ACC112 (cell line): ENCODE measurements around the gene DSCAML1.

ENCODE experiments used
- H2AFZ ChIP-seq: fragments of 200-600 bp; sonication (generic); one replicate; pipeline ENCODE4 v1.6.0; 2017; ENCODE audit warnings: antibody characterized with exemption, low read length; ENCODE audit not compliant: unreplicated experiment
- H3K27ac ChIP-seq: fragments of 200-600 bp; sonication (generic); 2 replicates; pipeline ENCODE4 v1.5.1; 2014; ENCODE audit warnings: low read depth, mild to moderate bottlenecking, antibody characterized with exemption, low read length, moderate library complexity
- H3K27me3 ChIP-seq: fragments of 200-600 bp; sonication (generic); 2 replicates; pipeline ENCODE4 v1.6.1; 2014; ENCODE audit warnings: mild to moderate bottlenecking, antibody characterized with exemption, low read length, moderate library complexity, mixed read lengths; ENCODE audit not compliant: insufficient read depth
- H3K36me3 ChIP-seq: fragments of 200-600 bp; sonication (generic); 2 replicates; pipeline ENCODE4 v1.6.1; 2016; ENCODE audit warnings: mild to moderate bottlenecking, antibody characterized with exemption, low read length, moderate library complexity, mixed read lengths; ENCODE audit not compliant: insufficient read depth
- H3K4me1 ChIP-seq: fragments of 200-600 bp; sonication (generic); one replicate; pipeline ENCODE4 v1.6.1; 2016; ENCODE audit warnings: low read length, mixed read lengths; ENCODE audit not compliant: insufficient read depth, unreplicated experiment, control insufficient read depth
- H3K4me3 ChIP-seq: fragments of 200-600 bp; sonication (generic); 2 replicates; pipeline ENCODE4 v1.5.1; 2014; ENCODE audit warnings: mild to moderate bottlenecking, low read depth, low read length
- H3K79me2 ChIP-seq: fragments of 200-600 bp; sonication (generic); one replicate; pipeline ENCODE4 v1.6.0; 2016; ENCODE audit warnings: low read length; ENCODE audit not compliant: control insufficient read depth, unreplicated experiment, insufficient read depth

DSCAML1 gene

DNA sequence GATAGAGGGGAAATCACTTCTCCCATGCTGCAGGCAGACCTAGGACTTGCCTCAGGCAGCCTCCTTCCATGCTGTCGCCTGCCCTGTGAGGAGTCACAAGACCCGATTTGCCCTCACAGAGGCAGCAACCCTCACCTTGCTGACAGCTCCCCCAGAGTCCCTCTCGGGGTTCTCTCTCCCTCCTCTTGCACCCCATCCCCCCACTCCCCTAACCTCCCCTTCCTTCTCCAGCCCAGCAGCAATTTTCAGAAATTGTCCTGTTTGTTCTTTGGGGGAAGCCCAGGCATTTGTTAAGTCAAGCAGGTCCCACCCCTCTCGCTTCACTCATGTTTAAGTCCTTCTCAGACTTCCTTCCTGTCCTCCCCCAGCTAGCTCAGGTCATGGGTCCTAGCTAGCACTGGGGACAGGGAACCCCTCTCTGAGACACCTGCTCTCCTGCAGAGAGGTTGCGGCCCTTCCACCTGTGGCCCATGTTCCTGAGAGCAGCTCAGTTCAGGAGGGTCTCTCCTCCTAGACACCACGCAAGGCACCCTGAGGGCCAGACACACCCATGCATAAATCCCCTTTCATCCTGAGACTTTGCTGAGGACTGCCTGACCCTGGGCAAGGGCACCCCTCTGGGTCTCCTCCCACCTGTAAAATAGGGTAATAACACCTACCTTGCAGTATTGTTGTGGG is 33.8 kb upstream of the DSCAML1 start:
- no peaks in the 10 kb centered on the region for H3K79me2 ChIP-seq
- H3K4me1 ChIP-seq = peaks cover 9% of the 10 kb centered on the region

DNA sequence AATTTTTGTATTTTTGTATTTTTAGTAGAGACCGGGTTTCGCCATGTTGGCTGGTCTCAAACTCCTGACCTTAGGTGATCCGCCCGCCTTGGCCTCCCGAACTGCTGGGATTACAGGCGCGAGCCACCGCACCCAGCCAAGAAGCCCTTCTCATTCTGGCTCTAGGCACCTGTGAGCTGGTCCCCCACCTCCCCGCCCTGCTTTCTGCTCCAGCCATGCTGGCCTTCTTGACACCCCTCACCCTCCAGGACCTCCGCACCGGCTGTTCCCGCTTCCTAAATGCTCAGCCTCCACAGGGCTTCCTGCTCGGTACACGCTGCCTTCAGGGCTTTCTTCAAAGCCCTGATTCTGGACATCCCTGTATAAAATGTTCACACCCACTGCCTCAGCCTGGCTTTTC is 33.1 kb upstream of the DSCAML1 start:
- Histone ChIP-seq H3K4me1 (peaks cover 9% of the 10 kb centered on the region), H3K79me2 (no peaks in the 10 kb centered on the region), H3K27ac (no peak overlapping the region), H3K4me3 (no peak overlapping the region), H2AFZ (no peak overlapping the region), H3K36me3 (no peaks in the 10 kb centered on the region), H3K27me3 (peaks cover 42% of the 10 kb centered on the region)

More for the DNA sequence above, 33.8 kb upstream of the DSCAML1 start:
- Histone ChIP-seq H2AFZ (no peak overlapping the region), H3K27me3 (peaks cover 48% of the 10 kb centered on the region), H3K4me3 (no peak overlapping the region), H3K36me3 (no peaks in the 10 kb centered on the region), H3K27ac (no peak overlapping the region)

DNA sequence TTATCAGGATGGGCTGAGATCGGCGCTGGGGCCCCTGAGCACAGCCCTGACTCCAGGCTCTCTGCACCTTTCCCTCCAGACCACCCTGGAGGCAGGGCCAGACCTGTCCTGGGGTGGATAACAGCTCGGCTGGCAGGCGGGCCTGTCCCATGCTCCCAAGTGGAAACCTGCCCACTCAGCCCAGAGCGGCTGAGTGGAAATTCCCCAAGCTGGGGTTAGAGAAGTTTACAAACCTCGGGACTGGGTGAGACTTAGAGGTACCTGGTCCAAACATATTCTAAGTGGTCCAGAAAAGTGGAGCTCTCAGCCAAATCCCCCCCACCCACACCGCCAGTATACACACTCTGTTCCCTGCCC is 32.3 kb upstream of the DSCAML1 start:
- Histone ChIP-seq H3K79me2 (no peaks in the 10 kb centered on the region), H3K27me3 (peaks cover 35% of the 10 kb centered on the region), H3K4me3 (no peak overlapping the region), H2AFZ (no peak overlapping the region), H3K36me3 (no peaks in the 10 kb centered on the region), H3K4me1 (peaks cover 15% of the 10 kb centered on the region), H3K27ac (no peak overlapping the region)

DNA sequence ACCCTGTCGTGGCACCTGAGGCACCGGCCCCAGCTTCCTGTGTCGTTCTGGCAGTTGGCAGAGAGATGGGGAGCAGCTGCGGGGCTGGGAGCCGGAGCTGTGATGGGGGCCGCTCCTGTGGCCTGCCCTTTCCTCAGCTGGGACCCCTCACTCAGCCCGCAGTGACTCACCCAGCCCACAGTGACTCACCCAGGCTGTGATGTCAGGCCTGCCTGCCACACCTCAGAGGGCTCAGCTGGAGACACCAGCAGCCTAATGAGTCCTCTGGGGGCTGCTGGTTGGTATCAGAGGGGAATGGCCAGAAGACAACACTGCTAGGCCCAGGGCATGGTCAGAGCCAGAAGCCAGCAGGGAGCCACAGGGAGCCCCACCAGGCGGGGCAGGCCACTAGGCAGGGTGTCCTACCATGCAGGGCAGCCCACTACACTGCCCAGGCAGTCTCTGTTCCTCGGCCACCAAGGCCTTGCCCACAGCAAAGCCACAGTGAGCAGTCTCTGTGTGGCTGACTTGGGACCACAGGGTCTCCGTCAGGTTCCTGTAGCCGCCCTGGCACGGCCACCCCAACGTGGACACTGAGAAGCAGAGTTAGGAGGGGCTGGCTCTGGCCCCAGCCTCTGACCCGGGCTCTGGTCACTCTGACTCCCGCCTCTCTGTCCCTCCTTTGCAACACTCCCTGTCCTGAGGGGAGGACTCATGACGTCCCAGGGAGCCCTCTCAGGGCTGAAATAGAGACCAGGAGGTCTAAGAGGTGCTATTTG is 31.8 kb upstream of the DSCAML1 start:
- Histone ChIP-seq H3K79me2 (no peaks in the 10 kb centered on the region), H3K27ac (no peak overlapping the region)

DNA sequence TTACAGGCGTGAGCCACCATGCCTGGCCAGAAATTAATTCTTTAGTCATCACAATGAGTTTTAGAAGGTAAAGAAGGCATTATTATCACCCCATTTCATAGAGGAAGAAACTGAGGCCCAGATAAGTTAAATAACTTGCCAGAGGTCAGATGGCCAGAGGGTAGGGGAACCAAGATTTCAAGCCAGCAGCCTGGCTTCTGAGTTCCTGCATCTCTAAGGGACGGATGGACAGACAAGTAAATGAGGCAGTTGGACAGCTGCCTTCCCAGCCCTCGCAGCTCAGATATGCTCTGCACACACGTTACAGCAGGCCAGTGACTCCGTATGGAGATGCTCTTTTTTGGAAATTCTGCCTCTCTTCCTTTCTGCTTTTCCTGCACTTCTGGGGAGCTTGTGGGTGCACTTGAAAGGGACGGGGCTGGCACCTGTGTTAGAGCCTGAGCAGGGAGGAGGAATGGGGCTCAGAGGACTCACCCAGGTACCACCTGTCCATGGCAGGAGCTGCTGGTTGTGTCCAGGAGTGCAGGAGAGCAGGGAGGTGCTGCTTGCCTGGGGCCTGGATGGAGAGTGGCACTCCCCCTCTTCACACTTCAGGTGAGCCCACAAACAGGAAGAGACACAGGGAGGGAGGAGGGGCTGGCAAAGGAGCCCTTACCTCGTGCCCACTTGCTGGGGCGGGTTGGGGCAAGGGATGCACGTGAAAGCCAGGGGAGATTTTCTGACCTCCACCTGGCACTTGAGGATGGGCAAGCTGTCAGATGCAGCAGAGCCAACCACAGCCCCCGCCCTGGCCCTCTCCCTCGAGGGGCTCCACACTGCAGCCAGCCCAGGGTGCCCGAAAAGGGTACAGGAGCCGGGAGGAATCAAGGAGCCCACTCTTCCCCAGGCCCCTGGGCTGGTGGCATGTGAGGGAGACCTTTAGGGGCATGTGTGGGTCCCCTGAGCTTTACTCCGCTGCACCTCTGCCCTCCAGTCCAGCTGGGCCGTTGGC is 30.8 kb upstream of the DSCAML1 start:
- Histone ChIP-seq H3K79me2 (no peaks in the 10 kb centered on the region), H3K27me3 (peaks cover 20% of the 10 kb centered on the region), H2AFZ (no peak overlapping the region), H3K27ac (no peak overlapping the region), H3K4me3 (no peak overlapping the region), H3K36me3 (no peaks in the 10 kb centered on the region), H3K4me1 (peaks cover 23% of the 10 kb centered on the region)

More for the DNA sequence above, 31.8 kb upstream of the DSCAML1 start:
- no peak overlapping the region for H2AFZ ChIP-seq
- peaks cover 30% of the 10 kb centered on the region for H3K27me3 ChIP-seq
- peaks cover 21% of the 10 kb centered on the region for H3K4me1 ChIP-seq
- H3K4me3 ChIP-seq = no peak overlapping the region
- no peaks in the 10 kb centered on the region for H3K36me3 ChIP-seq

DNA sequence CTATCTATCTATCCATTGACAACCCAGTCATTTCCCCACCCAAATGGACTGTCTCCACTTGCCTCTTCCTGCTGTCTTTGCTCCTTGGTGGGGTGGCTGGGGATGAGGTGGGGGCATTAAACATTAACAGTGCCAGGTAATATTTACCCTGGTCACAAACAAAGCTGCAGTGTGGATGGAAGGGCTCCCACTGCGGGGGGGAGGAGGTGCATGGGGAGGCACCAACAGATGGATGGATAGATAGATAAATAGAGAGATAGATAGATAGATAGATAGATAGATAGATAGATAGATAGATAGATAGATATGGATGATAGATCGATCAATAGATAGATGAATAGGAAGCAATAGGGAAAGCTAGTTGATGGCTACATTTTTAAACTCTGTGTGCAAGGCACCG is 29.8 kb upstream of the DSCAML1 start:
- peaks cover 23% of the 10 kb centered on the region for H3K4me1 ChIP-seq
- no peaks in the 10 kb centered on the region for H3K79me2 ChIP-seq
- no peaks in the 10 kb centered on the region for H3K36me3 ChIP-seq
- H3K4me3 ChIP-seq = no peak overlapping the region
- no peak overlapping the region for H3K27ac ChIP-seq
- H3K27me3 ChIP-seq = peaks cover 10% of the 10 kb centered on the region
- no peak overlapping the region for H2AFZ ChIP-seq

DNA sequence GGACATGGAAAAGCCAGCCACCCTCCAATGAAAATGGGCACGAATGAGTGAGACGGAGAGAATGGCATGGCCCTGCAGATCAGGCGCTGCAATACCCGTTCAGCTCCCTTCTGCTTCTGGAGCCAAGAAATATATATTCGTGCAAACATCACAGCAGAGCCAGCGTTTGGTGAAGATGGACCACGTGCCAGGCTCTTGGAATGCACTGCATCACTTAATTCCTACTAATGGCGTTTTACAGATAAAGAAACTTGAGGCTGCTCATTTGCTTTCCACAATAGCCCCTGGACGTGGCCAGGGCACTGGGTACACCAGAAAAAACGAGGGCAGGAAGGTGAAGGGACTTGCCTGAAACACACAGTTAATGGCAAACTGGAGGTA is 29.2 kb upstream of the DSCAML1 start:
- Histone ChIP-seq H3K36me3 (no peaks in the 10 kb centered on the region), H3K27ac (no peak overlapping the region), H3K27me3 (peaks cover 5% of the 10 kb centered on the region), H3K4me3 (no peak overlapping the region), H3K79me2 (no peaks in the 10 kb centered on the region), H2AFZ (no peak overlapping the region), H3K4me1 (peaks cover 23% of the 10 kb centered on the region)

DNA sequence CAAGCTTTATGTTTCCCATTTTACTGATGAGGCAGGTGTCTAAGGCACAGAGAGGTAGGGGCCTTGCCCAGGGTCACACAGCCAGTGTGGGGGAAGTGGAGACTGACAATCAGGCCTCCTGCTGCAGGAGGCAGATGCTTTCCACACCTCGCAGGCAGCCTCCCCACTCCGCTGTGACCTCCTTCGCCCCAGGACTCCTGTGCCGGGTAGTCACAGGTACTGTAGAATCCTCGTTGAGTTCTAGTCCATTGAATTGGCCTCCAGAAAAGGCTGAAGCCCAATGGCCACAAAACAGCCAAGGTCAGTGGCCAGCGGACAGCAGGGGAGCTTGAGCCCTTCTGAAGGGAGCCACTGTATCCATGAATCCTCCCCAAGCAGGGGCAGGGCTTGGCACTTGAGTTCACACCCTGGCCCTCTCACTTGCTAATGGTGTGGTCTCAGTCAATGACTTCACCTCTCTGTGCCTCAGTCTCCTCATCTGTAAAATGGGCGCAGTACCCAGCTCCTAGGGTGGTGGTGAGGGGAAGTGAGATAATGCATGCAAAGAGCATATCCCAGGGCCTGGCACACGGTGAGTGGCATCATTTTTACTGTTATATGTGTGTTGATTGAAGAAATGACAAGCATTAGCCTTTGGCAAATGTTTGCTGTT is 28.6 kb upstream of the DSCAML1 start:
- Histone ChIP-seq H3K27ac (no peak overlapping the region), H3K27me3 (peaks cover 4% of the 10 kb centered on the region), H3K4me3 (no peak overlapping the region), H3K36me3 (no peaks in the 10 kb centered on the region), H2AFZ (no peak overlapping the region), H3K79me2 (no peaks in the 10 kb centered on the region), H3K4me1 (peaks cover 23% of the 10 kb centered on the region)

DNA sequence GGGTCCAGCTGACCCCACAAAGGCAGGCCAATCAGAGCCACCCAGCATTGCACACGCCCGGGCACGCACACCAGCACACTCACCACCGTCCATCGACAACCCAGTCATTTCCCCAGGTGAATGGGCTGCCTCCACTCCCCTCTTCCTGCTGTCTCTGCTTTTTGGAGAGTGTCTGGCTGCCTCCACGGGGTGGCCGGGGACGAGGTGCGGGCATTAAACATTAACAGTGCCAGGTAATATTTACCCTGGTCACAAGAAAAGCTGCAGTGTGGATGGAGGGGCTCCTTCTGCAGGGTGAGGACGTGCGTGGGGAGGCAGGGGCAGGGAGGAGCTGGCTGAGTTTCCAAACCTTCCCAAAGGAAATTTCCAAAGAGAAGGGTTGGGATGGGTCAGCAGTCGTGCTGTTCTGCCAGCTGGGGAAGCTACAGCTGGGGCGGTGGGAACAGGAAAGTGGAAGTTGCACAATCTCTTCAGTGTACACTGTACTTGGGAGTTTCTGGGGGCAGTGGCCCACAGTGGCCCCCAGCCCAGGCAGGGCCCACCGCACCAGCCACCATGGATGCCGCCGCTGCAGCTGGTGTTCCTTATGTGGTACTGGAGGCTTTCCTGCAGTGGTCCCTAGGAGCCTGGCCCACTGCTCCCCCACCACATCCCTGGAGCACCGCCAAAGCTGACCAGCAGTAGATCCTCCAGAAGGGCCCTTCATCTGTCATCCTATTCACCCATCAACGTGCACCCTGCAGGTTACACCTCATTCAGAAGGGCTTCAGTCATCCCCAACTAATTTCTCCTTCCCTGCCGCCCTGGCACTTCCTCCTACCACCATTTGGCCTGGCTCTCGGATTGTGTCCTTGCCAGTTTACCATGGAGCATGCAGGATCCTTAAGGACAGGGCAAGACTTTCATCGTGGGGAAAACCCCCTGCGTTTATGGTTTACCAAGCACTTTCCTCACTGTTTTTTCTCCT is 27.8 kb upstream of the DSCAML1 start, which contains the start of gene FXYD2:
Gene FXYD2, minus strand, starts transcription at position 174 of the 967 bp plus-strand sequence. Its CDS starts 66 bp downstream, at position 108.
- Histone ChIP-seq H3K4me3 (no peak within 1 kb of the TSS), H3K27me3 (no peaks in the 10 kb centered on the region), H3K79me2 (no peaks in the 10 kb centered on the region), H3K27ac (no peak within 1 kb of the TSS), H3K4me1 (peaks cover 23% of the 10 kb centered on the region), H3K36me3 (no peaks in the 10 kb centered on the region), H2AFZ (no peak within 1 kb of the TSS)
